Measurements from ENCODE around the gene CACNB4.

GRCh38 chr2:152092095-152092494 is 6.7 kb downstream of the CACNB4 start:
- TF ChIP-seq, protein P1, sequence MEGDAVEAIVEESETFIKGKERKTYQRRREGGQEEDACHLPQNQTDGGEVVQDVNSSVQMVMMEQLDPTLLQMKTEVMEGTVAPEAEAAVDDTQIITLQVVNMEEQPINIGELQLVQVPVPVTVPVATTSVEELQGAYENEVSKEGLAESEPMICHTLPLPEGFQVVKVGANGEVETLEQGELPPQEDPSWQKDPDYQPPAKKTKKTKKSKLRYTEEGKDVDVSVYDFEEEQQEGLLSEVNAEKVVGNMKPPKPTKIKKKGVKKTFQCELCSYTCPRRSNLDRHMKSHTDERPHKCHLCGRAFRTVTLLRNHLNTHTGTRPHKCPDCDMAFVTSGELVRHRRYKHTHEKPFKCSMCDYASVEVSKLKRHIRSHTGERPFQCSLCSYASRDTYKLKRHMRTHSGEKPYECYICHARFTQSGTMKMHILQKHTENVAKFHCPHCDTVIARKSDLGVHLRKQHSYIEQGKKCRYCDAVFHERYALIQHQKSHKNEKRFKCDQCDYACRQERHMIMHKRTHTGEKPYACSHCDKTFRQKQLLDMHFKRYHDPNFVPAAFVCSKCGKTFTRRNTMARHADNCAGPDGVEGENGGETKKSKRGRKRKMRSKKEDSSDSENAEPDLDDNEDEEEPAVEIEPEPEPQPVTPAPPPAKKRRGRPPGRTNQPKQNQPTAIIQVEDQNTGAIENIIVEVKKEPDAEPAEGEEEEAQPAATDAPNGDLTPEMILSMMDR (conservative IDR thresholded peaks at IDR 0.05; ENCODE audit: low read depth, low read length) = no peak
- TF ChIP-seq EZH2 (IDR thresholded peaks at IDR 0.05; ENCODE audit: borderline replicate concordance, low read depth, low read length, poor library complexity, severe bottlenecking) = no peak

Data from A673 (cell line).